H9 (cell line): ENCODE results near the gene C2orf78. TPM values are rescaled to one million over a fixed set of nuclear protein-coding genes. Genes with fewer than 3 reads are reported as not detected.

Experiments
- DNase-seq: peaks from one replicate; pipeline ENCODE4 v3.0.0-alpha.2; 2017
- H2AFZ ChIP-seq: one replicate; pipeline ENCODE4 v1.6.1; 2013; ENCODE audit warnings: mild to moderate bottlenecking, low read length, control low read depth, moderate library complexity
- H2AK5ac ChIP-seq: 2 replicates; pipeline ENCODE4 v1.6.1; 2013; ENCODE audit warnings: low read length, control low read depth, mixed read lengths; ENCODE audit not compliant: insufficient read length
- H2BK120ac ChIP-seq: one replicate; pipeline ENCODE4 v1.6.1; 2013; ENCODE audit warnings: low read depth, mild to moderate bottlenecking, low read length, control low read depth, inconsistent platforms; ENCODE audit not compliant: poor library complexity, severe bottlenecking
- H2BK12ac ChIP-seq: 2 replicates; pipeline ENCODE4 v1.6.1; 2013; ENCODE audit warnings: low read length, control low read depth, mixed read lengths, low read depth; ENCODE audit not compliant: insufficient read length
- H2BK15ac ChIP-seq: 2 replicates; pipeline ENCODE4 v1.6.1; 2013; ENCODE audit warnings: low read depth, low read length, control low read depth
- H2BK20ac ChIP-seq: one replicate; pipeline ENCODE4 v1.6.1; 2013; ENCODE audit warnings: low read depth, mild to moderate bottlenecking, low read length, control low read depth, inconsistent platforms; ENCODE audit not compliant: poor library complexity, severe bottlenecking
- H2BK5ac ChIP-seq: 2 replicates; pipeline ENCODE4 v1.6.1; 2013; ENCODE audit warnings: low read length, control low read depth, mixed read lengths; ENCODE audit not compliant: insufficient read length
- H3K14ac ChIP-seq: 2 replicates; pipeline ENCODE4 v1.6.1; 2013; ENCODE audit warnings: low read length, control low read depth; ENCODE audit not compliant: insufficient read depth
- H3K18ac ChIP-seq: 2 replicates; pipeline ENCODE4 v1.6.1; 2013; ENCODE audit warnings: low read depth, mild to moderate bottlenecking, mixed read lengths, low read length, control low read depth; ENCODE audit not compliant: insufficient read length
- H3K23ac ChIP-seq: 2 replicates; pipeline ENCODE4 v1.6.1; 2013; ENCODE audit warnings: low read length, control low read depth, mixed read lengths, low read depth; ENCODE audit not compliant: insufficient read length
- H3K23me2 ChIP-seq: 2 replicates; pipeline ENCODE4 v1.6.1; 2013; ENCODE audit warnings: low read depth, mild to moderate bottlenecking, mixed read lengths, low read length, control low read depth; ENCODE audit not compliant: insufficient read length, poor library complexity, severe bottlenecking
- H3K27ac ChIP-seq: 2 replicates; pipeline ENCODE4 v1.5.1; 2013; ENCODE audit warnings: low read length, control low read depth, mixed read lengths, low read depth; ENCODE audit not compliant: insufficient read length
- H3K27me3 ChIP-seq: 2 replicates; pipeline ENCODE4 v1.6.1; 2013; ENCODE audit warnings: low read length, control low read depth, inconsistent platforms; ENCODE audit not compliant: insufficient read depth
- H3K4ac ChIP-seq: 2 replicates; pipeline ENCODE4 v1.6.1; 2013; ENCODE audit warnings: low read depth, mild to moderate bottlenecking, control low read depth, inconsistent platforms, low read length, moderate library complexity
- H3K4me1 ChIP-seq: 2 replicates; pipeline ENCODE4 v1.6.1; 2013; ENCODE audit warnings: low read length, control low read depth, inconsistent platforms; ENCODE audit not compliant: insufficient read depth
- H3K4me2 ChIP-seq: 2 replicates; pipeline ENCODE4 v1.6.1; 2013; ENCODE audit warnings: low read length, control low read depth, mixed read lengths; ENCODE audit not compliant: insufficient read length, insufficient read depth
- H3K56ac ChIP-seq: 2 replicates; pipeline ENCODE4 v1.6.1; 2013; ENCODE audit warnings: low read depth, mild to moderate bottlenecking, mixed read lengths, low read length, control low read depth; ENCODE audit not compliant: insufficient read length
- H3K79me1 ChIP-seq: 2 replicates; pipeline ENCODE4 v1.6.1; 2013; ENCODE audit warnings: low read depth, mild to moderate bottlenecking, moderate library complexity, low read length, control low read depth, inconsistent platforms; ENCODE audit not compliant: insufficient read depth, poor library complexity, severe bottlenecking
- H3K79me2 ChIP-seq: 2 replicates; pipeline ENCODE4 v1.6.1; 2013; ENCODE audit warnings: low read length, control low read depth, inconsistent platforms; ENCODE audit not compliant: insufficient read depth
- H3K9ac ChIP-seq: 2 replicates; pipeline ENCODE4 v1.6.1; 2013; ENCODE audit warnings: low read length, control low read depth, mixed read lengths; ENCODE audit not compliant: insufficient read length; ENCODE audit errors: extremely low read depth
- H3K9me3 ChIP-seq: one replicate; pipeline ENCODE4 v1.6.1; 2013; ENCODE audit warnings: low read depth, low read length, inconsistent platforms; ENCODE audit not compliant: control insufficient read depth
- H3T11ph ChIP-seq: one replicate; pipeline ENCODE4 v1.6.1; 2013; ENCODE audit warnings: mild to moderate bottlenecking, low read length, control low read depth, inconsistent platforms
- H4K20me1 ChIP-seq: one replicate; pipeline ENCODE4 v1.6.1; 2013; ENCODE audit not compliant: control insufficient read depth, insufficient read length, insufficient read depth
- H4K5ac ChIP-seq: 2 replicates; pipeline ENCODE4 v1.6.1; 2013; ENCODE audit warnings: low read depth, mild to moderate bottlenecking, mixed read lengths, low read length, control low read depth; ENCODE audit not compliant: insufficient read length
- H4K8ac ChIP-seq: replicated peaks from 2 replicates; pipeline ENCODE4 v1.6.1; 2013; ENCODE audit warnings: low read length, control low read depth, mixed read lengths, low read depth; ENCODE audit not compliant: insufficient read length
- H4K91ac ChIP-seq: 2 replicates; pipeline ENCODE4 v1.6.1; 2013; ENCODE audit warnings: low read depth, mild to moderate bottlenecking, moderate library complexity, mixed read lengths, low read length, control low read depth; ENCODE audit not compliant: insufficient read length
- H3K27ac Mint-ChIP-seq, 3 experiments: 2 replicates in 2 of 3; 3 replicates in 1 of 3; pipeline ENCODE4 v1.8.0; 2020 to 2021; ENCODE audit warnings: mixed read lengths in 3 of 3, mild to moderate bottlenecking in 1 of 3, moderate library complexity in 1 of 3
- H3K27me3 Mint-ChIP-seq: 2 replicates; pipeline ENCODE4 v1.8.0; 2021; ENCODE audit warnings: low read depth, mild to moderate bottlenecking, moderate library complexity, mixed read lengths
- H3K36me3 Mint-ChIP-seq, 3 experiments: 2 replicates in 2 of 3; 3 replicates in 1 of 3; pipeline ENCODE4 v1.8.0; 2020 to 2021; ENCODE audit warnings: low read depth in 3 of 3, mixed read lengths in 3 of 3; ENCODE audit not compliant: insufficient read depth in 1 of 3
- H3K4me1 Mint-ChIP-seq, 2 experiments: 2 replicates each; pipeline ENCODE4 v1.8.0; 2020; ENCODE audit warnings: mixed read lengths in 2 of 2
- H3K4me3 Mint-ChIP-seq, 2 experiments: 2 replicates in 1 of 2; 3 replicates in 1 of 2; pipeline ENCODE4 v1.8.0; 2020 to 2021; ENCODE audit warnings: mild to moderate bottlenecking in 2 of 2, mixed read lengths in 2 of 2, moderate library complexity in 1 of 2
- H3K9me3 Mint-ChIP-seq, 2 experiments: 2 replicates in 1 of 2; 3 replicates in 1 of 2; pipeline ENCODE4 v1.8.0; 2020; ENCODE audit warnings: mild to moderate bottlenecking in 2 of 2, mixed read lengths in 2 of 2, moderate library complexity in 1 of 2
- CTCF ChIP-seq: fragments of 200-600 bp; sonication (generic); conservative IDR thresholded peaks from 3 replicates; pipeline ENCODE4 v1.8.0; 2021; ENCODE audit warnings: antibody characterized with exemption, mild to moderate bottlenecking
- WGBS: extraction: QIAGEN DNeasy Blood & Tissue Kit; methylation state at CpG from one replicate; pipeline ENCODE4 v1.1.7; 2013; ENCODE audit warnings: missing lambda C conversion rate, low lambda C conversion rate, mixed read lengths; ENCODE audit not compliant: insufficient read length; ENCODE audit errors: extremely low coverage; 5-methylcytosine and 5-hydroxymethylcytosine counted together
- total RNA-seq: library from RNA; stranded (reverse); gene quantifications from 2 replicates; pipeline ENCODE4 v1.2.1, GENCODE V29; 2021

C2orf78 gene
- total RNA-seq, 1 experiment from 2014 or later = 0.09 TPM

GRCh38 chr2:73818296-73818695 lies 34.3 kb downstream of the C2orf78 start:
- Histone ChIP-seq H2AK5ac (no peak overlapping the region), H3K4ac (no peak overlapping the region), H3K4me1 (no peaks in the 10 kb centered on the region; the same call in 1 of the 2 replicates), H2BK15ac (no peak overlapping the region), H2BK20ac (no peak overlapping the region), H3K56ac (no peak overlapping the region), H3K27me3 (no peaks in the 10 kb centered on the region; the same call in 1 of the 2 replicates), H3K79me1 (no peaks in the 10 kb centered on the region), H3K9ac (no peak overlapping the region), H4K20me1 (no peaks in the 10 kb centered on the region), H4K91ac (no peak overlapping the region), H2BK12ac (no peak overlapping the region), H3K14ac (no peak overlapping the region), H4K5ac (no peak overlapping the region), H2BK120ac (no peak overlapping the region), H3K27ac (no peak overlapping the region), H4K8ac (no peak overlapping the region), H3K18ac (no peak overlapping the region), H2AFZ (no peak overlapping the region), H3K9me3 (no peaks in the 10 kb centered on the region), H2BK5ac (no peak overlapping the region), H3K23me2 (no peaks in the 10 kb centered on the region), H3T11ph (no peak overlapping the region), H3K23ac (no peak overlapping the region), H3K4me2 (no peak overlapping the region), H3K79me2 (no peaks in the 10 kb centered on the region)
- no peaks in the 10 kb centered on the region for H3K9me3 Mint-ChIP-seq
- H3K27me3 Mint-ChIP-seq = peaks cover 41% of the 10 kb centered on the region
- no peak for DNase-seq
- H3K4me1 Mint-ChIP-seq = peaks cover 4 to 8% of the 10 kb centered on the region in 2 experiments
- no peak overlapping the region for H3K27ac Mint-ChIP-seq
- no peak overlapping the region for H3K4me3 Mint-ChIP-seq
- H3K36me3 Mint-ChIP-seq = no peaks in the 10 kb centered on the region
- no peak for TF ChIP-seq CTCF
- WGBS = no CpG with 5 or more reads among the region's 18 CpGs
